B cell (primary cell): Measurements from ENCODE around the gene C5AR1.

Experiments used
- CTCF ChIP-seq: fragments of 200-600 bp; IDR thresholded peaks from one replicate; pipeline ENCODE4 v1.8.0; 2022; ENCODE audit warnings: antibody characterized with exemption, mild to moderate bottlenecking
- EZH2 ChIP-seq: IDR thresholded peaks from 2 replicates; pipeline ENCODE4 v1.6.1; 2012; ENCODE audit warnings: borderline replicate concordance, low read depth, mild to moderate bottlenecking, moderate library complexity, low read length; ENCODE audit not compliant: insufficient read depth, poor library complexity, severe bottlenecking

GRCh38 chr19:47260476-47260875 is 49.2 kb upstream of the C5AR1 start:
- TF ChIP-seq CTCF: no peak
- no peak for TF ChIP-seq EZH2
